ENCODE results near the gene AGAP1. TPM values are rescaled to one million over a fixed set of nuclear protein-coding genes. Genes with fewer than 3 reads are reported as not detected.

Gene AGAP1
- polyA plus RNA-seq, 2 of the 4 experiments (the other 2 are of a cell fraction), result 20.2 to 21.9 TPM

- FAIRE-seq (no peak), DNase-seq (ENCODE audit: low read depth in 1 of 2, low spot score in 1 of 2) (no peak), ATAC-seq (no peak)
- H3K4me3 ChIP-seq, result no peak overlapping the region
- WGBS (ENCODE audit: missing lambda C conversion rate), result 76% methylated on average over 6 of the region's 6 CpGs
- H3K4me1 ChIP-seq, result no peaks in the 10 kb centered on the region; the same call in 2 of the 3 replicates
- TF ChIP-seq EHF (CRISPR knock-in tag; IDR thresholded peaks at IDR 0.05) (no peak), RCOR1 (IDR thresholded peaks at IDR 0.05; ENCODE audit: low read depth, low read length) (no peak), FOSL2 (IDR thresholded peaks at IDR 0.05) (no peak), FOSL2 (CRISPR knock-in tag; IDR thresholded peaks at IDR 0.05) (no peak), JUNB (IDR thresholded peaks at IDR 0.05) (no peak), E2F6 (IDR thresholded peaks at IDR 0.05; ENCODE audit: borderline replicate concordance, low read depth) (no peak), MYC (IDR thresholded peaks at IDR 0.05; ENCODE audit: borderline replicate concordance, low read length) (no peak), RAD21 (conservative IDR thresholded peaks at IDR 0.05 in 1 of 2, IDR thresholded peaks at IDR 0.05 in 1 of 2) (no peak), HEYL (CRISPR knock-in tag; IDR thresholded peaks at IDR 0.05) (no peak), MAZ (IDR thresholded peaks at IDR 0.05; ENCODE audit: borderline replicate concordance, low read depth, low read length) (no peak), ZSCAN20 (CRISPR knock-in tag; IDR thresholded peaks at IDR 0.05) (no peak), TP53 (CRISPR knock-in tag; IDR thresholded peaks at IDR 0.05) (no peak)
- H3K4me2 ChIP-seq, result no peak overlapping the region
- no peaks in the 10 kb centered on the region for H3K9me3 ChIP-seq
- no peak overlapping the region for H3K27ac ChIP-seq
- ChIA-PET CTCF (interaction anchor here (0.7 to 11.9 kb wide), 10 partner anchors 8 to 612 kb away, joined by 3 to 190 read pairs (median 8); no protein-coding TSS in a partner anchor), POLR2A (no interaction called here)
Observed at GRCh38 chr2:235747786-235748091, 253.9 kb downstream of the AGAP1 start.

GRCh38 chr2:235749121-235749770 lies 255.4 kb downstream of the AGAP1 start:
- FAIRE-seq (no peak), ATAC-seq (no peak), DNase-seq (ENCODE audit: low read depth in 1 of 2, low spot score in 1 of 2) (no peak)
- Histone ChIP-seq H3K4me2 (no peak overlapping the region), H3K27ac (no peak overlapping the region), H3K4me1 (no peaks in the 10 kb centered on the region; the same call in 2 of the 3 replicates), H3K9me3 (no peaks in the 10 kb centered on the region), H3K4me3 (no peak overlapping the region)
- CTCF ChIA-PET, result interaction anchor here (0.5 to 11.9 kb wide), 5 partner anchors 9 to 613 kb away, joined by 3 to 190 read pairs (median 3); no protein-coding TSS in a partner anchor
- POLR2A ChIA-PET, result no interaction called here
- TF ChIP-seq BCL3 (IDR thresholded peaks at IDR 0.05), result no peak
- no peak for TF ChIP-seq NR3C1 (IDR thresholded peaks at IDR 0.05)
- TF ChIP-seq CTCF (IDR thresholded peaks at IDR 0.05), result no peak
- no peak for TF ChIP-seq CBX2 (IDR thresholded peaks at IDR 0.05; ENCODE audit: borderline replicate concordance, low read depth)
- TF ChIP-seq POLR2A (IDR thresholded peaks at IDR 0.05; ENCODE audit: low read length), result no peak
- no peak for TF ChIP-seq E2F6 (IDR thresholded peaks at IDR 0.05; ENCODE audit: borderline replicate concordance, low read depth)
- TF ChIP-seq CHD2 (IDR thresholded peaks at IDR 0.05; ENCODE audit: low read length, partially characterized antibody), result no peak
- TF ChIP-seq HOXA7 (CRISPR knock-in tag; IDR thresholded peaks at IDR 0.05), result no peak
- TF ChIP-seq NPAS2 (CRISPR knock-in tag; IDR thresholded peaks at IDR 0.05; ENCODE audit: borderline replicate concordance), result no peak
- TF ChIP-seq ZNF302 (CRISPR knock-in tag; IDR thresholded peaks at IDR 0.05), result no peak
- TF ChIP-seq RAD21 (conservative IDR thresholded peaks at IDR 0.05 in 1 of 2, IDR thresholded peaks at IDR 0.05 in 1 of 2), result no peak
- no peak for TF ChIP-seq KDM5A (IDR thresholded peaks at IDR 0.05)
- no peak for TF ChIP-seq FOSB (CRISPR knock-in tag; IDR thresholded peaks at IDR 0.05)
- no peak for TF ChIP-seq ZFP36 (IDR thresholded peaks at IDR 0.05; ENCODE audit: borderline replicate concordance, partially characterized antibody)
- no peak for TF ChIP-seq MAX (IDR thresholded peaks at IDR 0.05)
- no peak for TF ChIP-seq NFE2L2 (conservative IDR thresholded peaks at IDR 0.05; ENCODE audit: low read length)
- TF ChIP-seq HOXB13 (CRISPR knock-in tag; IDR thresholded peaks at IDR 0.05; ENCODE audit: low read depth), result no peak
- TF ChIP-seq BHLHE40 (IDR thresholded peaks at IDR 0.05; ENCODE audit: low read depth, low read length), result no peak
- no peak for TF ChIP-seq CEBPB (IDR thresholded peaks at IDR 0.05)
- 82% methylated on average over 10 of the region's 10 CpGs for WGBS (ENCODE audit: missing lambda C conversion rate)

Measured in A549 (cell line).